Neural progenitor cell (in vitro differentiated cells): ENCODE results near the gene CXorf38. TPM values are rescaled to one million over a fixed set of nuclear protein-coding genes. Genes with fewer than 3 reads are reported as not detected.

Source experiments
- DNase-seq: peaks from one replicate; pipeline ENCODE4 v3.0.0-alpha.2; 2016; ENCODE audit warnings: low spot score
- H2AFZ ChIP-seq: fragments of 200-600 bp; sonication (generic); replicated peaks from 2 replicates; pipeline ENCODE4 v1.6.1; 2016; ENCODE audit warnings: antibody characterized with exemption
- H3F3A ChIP-seq: fragments of 200-600 bp; sonication (generic); 2 replicates; pipeline ENCODE4 v1.6.1; 2016; ENCODE audit warnings: antibody characterized with exemption, low read depth
- H3K27ac ChIP-seq: fragments of 200-600 bp; sonication (generic); 2 replicates; pipeline ENCODE4 v1.5.1; 2016; ENCODE audit warnings: mild to moderate bottlenecking
- H3K27me3 ChIP-seq: fragments of 200-600 bp; sonication (generic); 2 replicates; pipeline ENCODE4 v1.6.1; 2016; ENCODE audit warnings: mild to moderate bottlenecking, moderate library complexity
- H3K36me3 ChIP-seq: fragments of 200-600 bp; sonication (generic); 2 replicates; pipeline ENCODE4 v1.5.1; 2016
- H3K4me1 ChIP-seq: fragments of 200-600 bp; sonication (generic); 2 replicates; pipeline ENCODE4 v1.6.1; 2016; ENCODE audit warnings: mixed run types
- H3K4me2 ChIP-seq: fragments of 200-600 bp; sonication (generic); 2 replicates; pipeline ENCODE4 v1.6.1; 2016
- H3K4me3 ChIP-seq: fragments of 200-600 bp; sonication (generic); 2 replicates; pipeline ENCODE4 v1.5.1; 2016
- H3K79me2 ChIP-seq: fragments of 200-600 bp; sonication (generic); 2 replicates; pipeline ENCODE4 v1.6.1; 2016; ENCODE audit warnings: low read depth
- H3K9ac ChIP-seq: fragments of 200-600 bp; sonication (generic); 2 replicates; pipeline ENCODE4 v1.6.1; 2016
- H3K9me3 ChIP-seq: fragments of 200-600 bp; sonication (generic); 2 replicates; pipeline ENCODE4 v1.5.1; 2016; ENCODE audit warnings: low read depth
- H4K20me1 ChIP-seq: fragments of 200-600 bp; sonication (generic); 2 replicates; pipeline ENCODE4 v1.6.1; 2016; ENCODE audit warnings: low read depth
- H3K27ac Mint-ChIP-seq: 3 replicates; pipeline ENCODE4 v1.8.0; 2021; ENCODE audit warnings: mixed read lengths
- H3K27me3 Mint-ChIP-seq: 2 replicates; pipeline ENCODE4 v1.8.0; 2022; ENCODE audit warnings: low read depth, mild to moderate bottlenecking, inconsistent platforms, moderate library complexity, mixed read lengths; ENCODE audit not compliant: insufficient read depth
- H3K36me3 Mint-ChIP-seq: 3 replicates; pipeline ENCODE4 v1.8.0; 2021; ENCODE audit warnings: mixed read lengths
- H3K4me1 Mint-ChIP-seq: 3 replicates; pipeline ENCODE4 v1.8.0; 2021; ENCODE audit warnings: mixed read lengths
- H3K4me3 Mint-ChIP-seq: 3 replicates; pipeline ENCODE4 v1.8.0; 2021; ENCODE audit warnings: mild to moderate bottlenecking, moderate library complexity, mixed read lengths
- H3K9me3 Mint-ChIP-seq: 3 replicates; pipeline ENCODE4 v1.8.0; 2020; ENCODE audit warnings: mixed read lengths
- EZH2 ChIP-seq: fragments of 200-600 bp; sonication (generic); IDR thresholded peaks from 2 replicates; pipeline ENCODE4 v1.6.1; 2017; ENCODE audit warnings: antibody characterized with exemption, mild to moderate bottlenecking, moderate library complexity
- EZH2phosphoT487 ChIP-seq: fragments of 200-600 bp; sonication (generic); IDR thresholded peaks from 2 replicates; pipeline ENCODE4 v1.6.1; 2017; ENCODE audit warnings: antibody characterized with exemption
- total RNA-seq: library from RNA; depleted of rRNA; stranded (reverse); fragments of >200 nt; gene quantifications from 2 replicates; pipeline ENCODE4 v1.2.3, GENCODE V29; 2015; ENCODE audit warnings: low replicate concordance
- TF ChIP-seq, protein P1 (sequence below): fragments of 200-600 bp; sonication (generic); IDR thresholded peaks from 2 replicates; pipeline ENCODE4 v1.5.1; 2017; ENCODE audit warnings: antibody characterized with exemption, mild to moderate bottlenecking

The CXorf38 gene
- total RNA-seq, 1 donor from 2014 or later, result 12.7 TPM

DNA sequence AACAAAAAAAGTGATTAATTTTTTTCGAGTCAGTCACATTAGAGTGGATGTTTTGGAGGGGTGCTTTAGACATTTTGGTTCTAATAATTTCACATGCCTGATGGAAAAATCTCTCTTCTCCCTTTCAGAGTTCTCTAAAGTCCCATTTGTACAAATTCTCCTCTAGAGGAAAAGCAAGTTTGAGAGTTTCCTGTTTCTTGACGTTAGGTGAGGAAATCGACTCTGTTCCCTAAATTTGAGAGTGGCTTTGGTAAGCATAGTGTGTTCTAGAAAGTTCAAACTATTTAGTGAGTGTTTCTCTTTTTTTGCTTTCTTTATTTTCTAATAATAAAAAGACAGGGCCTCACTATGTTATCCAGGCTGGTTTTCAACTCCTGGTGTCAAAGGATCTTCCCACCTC is 68.2 kb downstream of the CXorf38 start:
- no peak overlapping the region for H3K4me3 ChIP-seq
- no peak overlapping the region for H3K27ac ChIP-seq
- Mint-ChIP-seq H3K4me3 (no peak overlapping the region), H3K27me3 (peaks cover 2% of the 10 kb centered on the region), H3K9me3 (peaks cover 8% of the 10 kb centered on the region), H3K4me1 (peaks cover 5% of the 10 kb centered on the region), H3K27ac (no peak overlapping the region), H3K36me3 (no peaks in the 10 kb centered on the region)
- H3K9ac ChIP-seq, result no peak overlapping the region
- peaks cover 12% of the 10 kb centered on the region for H4K20me1 ChIP-seq
- no peaks in the 10 kb centered on the region for H3F3A ChIP-seq
- H3K79me2 ChIP-seq, result peaks cover 32% of the 10 kb centered on the region
- H3K4me2 ChIP-seq, result no peak overlapping the region
- no peaks in the 10 kb centered on the region for H3K36me3 ChIP-seq
- H3K9me3 ChIP-seq, result no peaks in the 10 kb centered on the region
- H3K27me3 ChIP-seq, result no peaks in the 10 kb centered on the region
- H2AFZ ChIP-seq, result no peak overlapping the region
- H3K4me1 ChIP-seq, result peaks cover 5% of the 10 kb centered on the region
- DNase-seq, result no peak
- TF ChIP-seq EZH2 (no peak), EZH2phosphoT487 (no peak)
- TF ChIP-seq, protein P1, sequence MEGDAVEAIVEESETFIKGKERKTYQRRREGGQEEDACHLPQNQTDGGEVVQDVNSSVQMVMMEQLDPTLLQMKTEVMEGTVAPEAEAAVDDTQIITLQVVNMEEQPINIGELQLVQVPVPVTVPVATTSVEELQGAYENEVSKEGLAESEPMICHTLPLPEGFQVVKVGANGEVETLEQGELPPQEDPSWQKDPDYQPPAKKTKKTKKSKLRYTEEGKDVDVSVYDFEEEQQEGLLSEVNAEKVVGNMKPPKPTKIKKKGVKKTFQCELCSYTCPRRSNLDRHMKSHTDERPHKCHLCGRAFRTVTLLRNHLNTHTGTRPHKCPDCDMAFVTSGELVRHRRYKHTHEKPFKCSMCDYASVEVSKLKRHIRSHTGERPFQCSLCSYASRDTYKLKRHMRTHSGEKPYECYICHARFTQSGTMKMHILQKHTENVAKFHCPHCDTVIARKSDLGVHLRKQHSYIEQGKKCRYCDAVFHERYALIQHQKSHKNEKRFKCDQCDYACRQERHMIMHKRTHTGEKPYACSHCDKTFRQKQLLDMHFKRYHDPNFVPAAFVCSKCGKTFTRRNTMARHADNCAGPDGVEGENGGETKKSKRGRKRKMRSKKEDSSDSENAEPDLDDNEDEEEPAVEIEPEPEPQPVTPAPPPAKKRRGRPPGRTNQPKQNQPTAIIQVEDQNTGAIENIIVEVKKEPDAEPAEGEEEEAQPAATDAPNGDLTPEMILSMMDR, result no peak

DNA sequence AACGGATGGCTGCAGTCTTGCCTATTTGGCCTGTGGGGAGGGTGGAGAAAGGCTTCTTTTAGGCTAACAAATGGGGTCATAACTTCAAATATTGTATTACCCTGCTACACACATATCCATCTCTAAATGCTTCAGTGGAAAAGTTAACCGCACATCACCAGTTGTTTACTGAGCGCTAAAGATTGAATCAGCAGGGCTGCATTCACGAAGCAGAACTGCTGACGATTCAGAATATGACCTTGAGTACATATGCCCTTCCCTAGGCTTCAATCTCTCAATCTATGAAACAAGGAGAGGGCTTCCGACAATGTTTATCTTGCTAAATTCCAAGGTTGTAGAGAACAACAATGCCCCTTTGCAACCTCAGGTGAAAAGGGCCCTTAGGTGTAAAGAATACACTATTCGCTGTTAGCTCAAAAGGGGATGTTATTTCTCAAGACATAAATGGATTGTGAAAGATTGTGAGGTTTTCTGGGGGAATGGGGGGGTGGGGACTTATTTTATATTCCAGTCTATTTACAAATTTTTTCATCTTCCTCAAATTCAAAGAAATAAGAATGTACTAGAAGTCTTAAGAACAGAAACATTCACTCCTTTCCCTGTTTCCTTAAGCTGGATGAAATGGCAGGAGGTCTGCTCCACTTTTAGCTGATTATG is 69.2 kb downstream of the CXorf38 start:
- Histone ChIP-seq H3K9ac (no peak overlapping the region), H3F3A (no peaks in the 10 kb centered on the region), H3K27ac (no peak overlapping the region), H3K4me2 (no peak overlapping the region), H3K79me2 (peaks cover 23% of the 10 kb centered on the region), H3K4me1 (peaks cover 5% of the 10 kb centered on the region), H3K36me3 (no peaks in the 10 kb centered on the region), H4K20me1 (peaks cover 12% of the 10 kb centered on the region), H3K4me3 (no peak overlapping the region), H3K9me3 (no peaks in the 10 kb centered on the region), H2AFZ (no peak overlapping the region), H3K27me3 (no peaks in the 10 kb centered on the region)
- TF ChIP-seq, protein P1, result no peak
- TF ChIP-seq EZH2phosphoT487 (no peak), EZH2 (no peak)
- Mint-ChIP-seq H3K4me3 (no peak overlapping the region), H3K9me3 (peaks cover 8% of the 10 kb centered on the region), H3K27me3 (peaks cover 2% of the 10 kb centered on the region), H3K36me3 (no peaks in the 10 kb centered on the region), H3K27ac (no peak overlapping the region), H3K4me1 (peaks cover 5% of the 10 kb centered on the region)
- no peak for DNase-seq

Other genes starting within 250 kb of the CXorf38 start
- 70.1 and 88.1 TPM in 2 replicates for gene ATP6AP2, start 66.6 kb downstream of the CXorf38 start, total RNA-seq
- gene MPC1L, start 24.1 kb downstream of the CXorf38 start, total RNA-seq, result not detected in 2 replicates
- 43.0 and 56.4 TPM in 2 replicates for gene MED14, start 88.0 kb upstream of the CXorf38 start, total RNA-seq